SH-SY5Y (cell line): Measurements from ENCODE around the gene POR.

ENCODE experiments used
- GATA2 ChIP-seq: IDR thresholded peaks from 2 replicates; pipeline ENCODE4 v1.6.1; 2011; ENCODE audit warnings: mild to moderate bottlenecking, low read depth, low read length
- GATA3 ChIP-seq: IDR thresholded peaks from 2 replicates; pipeline ENCODE4 v1.6.1; 2011; ENCODE audit warnings: low read depth, mild to moderate bottlenecking, low read length, moderate library complexity

POR gene

GRCh38 chr7:75879771-75880184 lies 35.2 kb upstream of the POR start:
- TF ChIP-seq GATA2 (peak; percentile 91), GATA3 (no peak)

GRCh38 chr7:75880242-75880641 lies 34.7 kb upstream of the POR start:
- TF ChIP-seq GATA3: no peak

- TF ChIP-seq GATA2: no peak
- TF ChIP-seq GATA3: no peak
These were observed 33.4 kb upstream of the POR start for GRCh38 chr7:75881436-75882095.

- TF ChIP-seq GATA2: no peak
- no peak for TF ChIP-seq GATA3
These were observed 30.5 kb upstream of the POR start for GRCh38 chr7:75884476-75884875.

- TF ChIP-seq GATA2: no peak
- no peak for TF ChIP-seq GATA3
These were observed 29.9 kb upstream of the POR start for GRCh38 chr7:75885036-75885435.

GRCh38 chr7:75887669-75888369 lies 27.1 kb upstream of the POR start:
- TF ChIP-seq GATA2: no peak
- no peak for TF ChIP-seq GATA3

- TF ChIP-seq GATA2 (no peak), GATA3 (no peak)
These were observed 26.3 kb upstream of the POR start for GRCh38 chr7:75888464-75889222.

GRCh38 chr7:75889223-75889825 lies 25.6 kb upstream of the POR start:
- no peak for TF ChIP-seq GATA2
- no peak for TF ChIP-seq GATA3

- TF ChIP-seq GATA3: no peak
- no peak for TF ChIP-seq GATA2
These were observed 25.1 kb upstream of the POR start for GRCh38 chr7:75889826-75890225.

- TF ChIP-seq GATA3: no peak
- TF ChIP-seq GATA2: no peak
These were observed 23.0 kb upstream of the POR start for GRCh38 chr7:75891815-75892411.

GRCh38 chr7:75892634-75893272 lies 22.2 kb upstream of the POR start:
- no peak for TF ChIP-seq GATA2
- no peak for TF ChIP-seq GATA3

- TF ChIP-seq GATA2 (no peak), GATA3 (no peak)
These were observed 18.1 kb upstream of the POR start for GRCh38 chr7:75896803-75897327.

- TF ChIP-seq GATA2 (no peak), GATA3 (no peak)
These were observed 14.2 kb upstream of the POR start for GRCh38 chr7:75900617-75901315.
